HepG2 (cell line): ENCODE results near the gene HSP90AB1. TPM values are rescaled to one million over a fixed set of nuclear protein-coding genes. Genes with fewer than 3 reads are reported as not detected.

ENCODE experiments used
- AKAP8 ChIP-seq: sonication (generic); formaldehyde crosslinking; IDR thresholded peaks from 2 replicates; pipeline ENCODE4 v1.5.1; 2020; ENCODE audit warnings: mild to moderate bottlenecking, missing genetic modification reagents
- CC2D1A ChIP-seq: sonication (generic); formaldehyde crosslinking; IDR thresholded peaks from 2 replicates; pipeline ENCODE4 v1.8.1; 2023; ENCODE audit warnings: mild to moderate bottlenecking, missing genetic modification reagents
- GABPB1 ChIP-seq: IDR thresholded peaks from 2 replicates; pipeline ENCODE4 v1.6.1; 2016; ENCODE audit warnings: mild to moderate bottlenecking, missing genetic modification reagents, moderate library complexity, missing compliant biosample characterization
- HES4 ChIP-seq: sonication (generic); formaldehyde crosslinking; IDR thresholded peaks from 2 replicates; pipeline ENCODE4 v1.9.0; 2021; ENCODE audit warnings: mild to moderate bottlenecking, missing genetic modification reagents, borderline replicate concordance
- LCORL ChIP-seq, 2 experiments: fragments of 450-650 bp in 1 of 2; sonication (generic) in 1 of 2; formaldehyde crosslinking in 1 of 2; IDR thresholded peaks; 2 replicates each; pipeline versions ENCODE4 v1.5.0 to v1.6.1; 2017 to 2020; ENCODE audit warnings: antibody characterized with exemption in 1 of 2, missing genetic modification reagents in 1 of 2
- MXD1 ChIP-seq: sonication (generic); formaldehyde crosslinking; IDR thresholded peaks from 2 replicates; pipeline ENCODE4 v1.4.0; 2020; ENCODE audit warnings: mild to moderate bottlenecking, missing genetic modification reagents
- MXD4 ChIP-seq: IDR thresholded peaks from 2 replicates; pipeline ENCODE4 v1.6.1; 2016; ENCODE audit warnings: mild to moderate bottlenecking, missing biosample characterization, missing genetic modification reagents
- NFIC ChIP-seq: IDR thresholded peaks from 2 replicates; pipeline ENCODE4 v1.6.1; 2012; ENCODE audit warnings: mild to moderate bottlenecking, low read length, inconsistent platforms
- SAFB2 ChIP-seq: sonication (generic); formaldehyde crosslinking; IDR thresholded peaks from 2 replicates; pipeline ENCODE4 v1.5.1; 2020; ENCODE audit warnings: missing genetic modification reagents, low read depth, mild to moderate bottlenecking, borderline replicate concordance
- THAP11 ChIP-seq: IDR thresholded peaks from 2 replicates; pipeline ENCODE4 v1.6.1; 2016; ENCODE audit warnings: missing biosample characterization, missing genetic modification reagents
- THAP8 ChIP-seq: sonication (generic); formaldehyde crosslinking; IDR thresholded peaks from 2 replicates; pipeline ENCODE4 v1.5.1; 2020; ENCODE audit warnings: missing genetic modification reagents, mild to moderate bottlenecking, borderline replicate concordance
- ZFP90 ChIP-seq: sonication (generic); formaldehyde crosslinking; IDR thresholded peaks from 2 replicates; pipeline ENCODE4 v1.8.0; 2022; ENCODE audit warnings: missing genetic modification reagents, mild to moderate bottlenecking, inconsistent platforms, borderline replicate concordance
- ZMYM3 ChIP-seq: sonication (generic); formaldehyde crosslinking; IDR thresholded peaks from 2 replicates; pipeline ENCODE4 v1.5.1; 2020; ENCODE audit warnings: mild to moderate bottlenecking, missing genetic modification reagents
- ZNF451 ChIP-seq: sonication (generic); formaldehyde crosslinking; IDR thresholded peaks from 2 replicates; pipeline ENCODE4 v1.5.0; 2020; ENCODE audit warnings: mild to moderate bottlenecking, missing genetic modification reagents
- ZNF644 ChIP-seq: IDR thresholded peaks from 2 replicates; pipeline ENCODE4 v1.6.1; 2016; ENCODE audit warnings: low read depth
- ZNF891 ChIP-seq: sonication (generic); formaldehyde crosslinking; IDR thresholded peaks from 2 replicates; pipeline ENCODE4 v1.5.0; 2020; ENCODE audit warnings: mild to moderate bottlenecking, missing genetic modification reagents
- polyA plus RNA-seq, 8 experiments: library from polyadenylated mRNA; depleted of rRNA in 3 of 8; stranded (reverse) in 7 of 8; unstranded in 1 of 8; fragments of >200 nt; fragmentation: Illumina TruSeq in 4 of 8; extraction: Trizol in 4 of 8; gene quantifications; 2 replicates each; pipeline versions ENCODE4 v1.2.1 to v1.2.3, GENCODE V29; 2011 to 2016; ENCODE audit warnings: low read depth in 4 of 8, missing spikeins in 1 of 8, mixed read lengths in 1 of 8; ENCODE audit not compliant: insufficient read depth in 1 of 8
- total RNA-seq, 5 experiments: library from RNA; depleted of rRNA; stranded (reverse); fragments of >200 nt; fragmentation: Illumina TruSeq; extraction: Trizol; gene quantifications; 2 replicates each; pipeline ENCODE4 v1.2.3, GENCODE V29; 2016; ENCODE audit warnings: low read depth in 1 of 5
- TF ChIP-seq, protein P1 (sequence below): sonication (generic); formaldehyde crosslinking; IDR thresholded peaks from 2 replicates; pipeline ENCODE4 v1.4.0; 2020; ENCODE audit warnings: mild to moderate bottlenecking, missing genetic modification reagents
- TF ChIP-seq, protein P2 (sequence below): IDR thresholded peaks from 2 replicates; pipeline ENCODE4 v1.6.1; 2012; ENCODE audit warnings: low read length, improper control_type of control experiment
- TF ChIP-seq, protein P3 (sequence below): sonication (generic); formaldehyde crosslinking; IDR thresholded peaks from 2 replicates; pipeline ENCODE4 v1.4.0; 2020; ENCODE audit warnings: missing genetic modification reagents, borderline replicate concordance

The HSP90AB1 gene
- total and polyA plus RNA-seq, 2 of the 13 experiments (the other 11 are each of a cell fraction or from before 2014, with no cell fraction given) = 1,325 to 1,472 TPM

GRCh38 chr6:44217332-44218143 lies 29.4 kb upstream of the HSP90AB1 start (continued):
- TF ChIP-seq MXD4 (CRISPR knock-in tag) = peak; percentile 71; the same call in 1 of the 2 replicates
- TF ChIP-seq THAP11 = 0 out of 2 replicates have a peak, but pooled peaks have one; percentile 24
- 0 out of 2 replicates have a peak, but pooled peaks have one; percentile 31 for TF ChIP-seq ZNF644 (CRISPR knock-in tag)
- peak; percentile 88 for TF ChIP-seq ZNF891 (CRISPR knock-in tag)
- TF ChIP-seq CC2D1A (CRISPR knock-in tag) = no peak; the same call in 1 of the 2 replicates
- TF ChIP-seq, protein P1, sequence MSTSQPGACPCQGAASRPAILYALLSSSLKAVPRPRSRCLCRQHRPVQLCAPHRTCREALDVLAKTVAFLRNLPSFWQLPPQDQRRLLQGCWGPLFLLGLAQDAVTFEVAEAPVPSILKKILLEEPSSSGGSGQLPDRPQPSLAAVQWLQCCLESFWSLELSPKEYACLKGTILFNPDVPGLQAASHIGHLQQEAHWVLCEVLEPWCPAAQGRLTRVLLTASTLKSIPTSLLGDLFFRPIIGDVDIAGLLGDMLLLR (CRISPR knock-in tag) = peak; percentile 74; the same call in 1 of the 2 replicates
- TF ChIP-seq, protein P2, sequence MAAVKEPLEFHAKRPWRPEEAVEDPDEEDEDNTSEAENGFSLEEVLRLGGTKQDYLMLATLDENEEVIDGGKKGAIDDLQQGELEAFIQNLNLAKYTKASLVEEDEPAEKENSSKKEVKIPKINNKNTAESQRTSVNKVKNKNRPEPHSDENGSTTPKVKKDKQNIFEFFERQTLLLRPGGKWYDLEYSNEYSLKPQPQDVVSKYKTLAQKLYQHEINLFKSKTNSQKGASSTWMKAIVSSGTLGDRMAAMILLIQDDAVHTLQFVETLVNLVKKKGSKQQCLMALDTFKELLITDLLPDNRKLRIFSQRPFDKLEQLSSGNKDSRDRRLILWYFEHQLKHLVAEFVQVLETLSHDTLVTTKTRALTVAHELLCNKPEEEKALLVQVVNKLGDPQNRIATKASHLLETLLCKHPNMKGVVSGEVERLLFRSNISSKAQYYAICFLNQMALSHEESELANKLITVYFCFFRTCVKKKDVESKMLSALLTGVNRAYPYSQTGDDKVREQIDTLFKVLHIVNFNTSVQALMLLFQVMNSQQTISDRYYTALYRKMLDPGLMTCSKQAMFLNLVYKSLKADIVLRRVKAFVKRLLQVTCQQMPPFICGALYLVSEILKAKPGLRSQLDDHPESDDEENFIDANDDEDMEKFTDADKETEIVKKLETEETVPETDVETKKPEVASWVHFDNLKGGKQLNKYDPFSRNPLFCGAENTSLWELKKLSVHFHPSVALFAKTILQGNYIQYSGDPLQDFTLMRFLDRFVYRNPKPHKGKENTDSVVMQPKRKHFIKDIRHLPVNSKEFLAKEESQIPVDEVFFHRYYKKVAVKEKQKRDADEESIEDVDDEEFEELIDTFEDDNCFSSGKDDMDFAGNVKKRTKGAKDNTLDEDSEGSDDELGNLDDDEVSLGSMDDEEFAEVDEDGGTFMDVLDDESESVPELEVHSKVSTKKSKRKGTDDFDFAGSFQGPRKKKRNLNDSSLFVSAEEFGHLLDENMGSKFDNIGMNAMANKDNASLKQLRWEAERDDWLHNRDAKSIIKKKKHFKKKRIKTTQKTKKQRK = no peak
- TF ChIP-seq, protein P3, sequence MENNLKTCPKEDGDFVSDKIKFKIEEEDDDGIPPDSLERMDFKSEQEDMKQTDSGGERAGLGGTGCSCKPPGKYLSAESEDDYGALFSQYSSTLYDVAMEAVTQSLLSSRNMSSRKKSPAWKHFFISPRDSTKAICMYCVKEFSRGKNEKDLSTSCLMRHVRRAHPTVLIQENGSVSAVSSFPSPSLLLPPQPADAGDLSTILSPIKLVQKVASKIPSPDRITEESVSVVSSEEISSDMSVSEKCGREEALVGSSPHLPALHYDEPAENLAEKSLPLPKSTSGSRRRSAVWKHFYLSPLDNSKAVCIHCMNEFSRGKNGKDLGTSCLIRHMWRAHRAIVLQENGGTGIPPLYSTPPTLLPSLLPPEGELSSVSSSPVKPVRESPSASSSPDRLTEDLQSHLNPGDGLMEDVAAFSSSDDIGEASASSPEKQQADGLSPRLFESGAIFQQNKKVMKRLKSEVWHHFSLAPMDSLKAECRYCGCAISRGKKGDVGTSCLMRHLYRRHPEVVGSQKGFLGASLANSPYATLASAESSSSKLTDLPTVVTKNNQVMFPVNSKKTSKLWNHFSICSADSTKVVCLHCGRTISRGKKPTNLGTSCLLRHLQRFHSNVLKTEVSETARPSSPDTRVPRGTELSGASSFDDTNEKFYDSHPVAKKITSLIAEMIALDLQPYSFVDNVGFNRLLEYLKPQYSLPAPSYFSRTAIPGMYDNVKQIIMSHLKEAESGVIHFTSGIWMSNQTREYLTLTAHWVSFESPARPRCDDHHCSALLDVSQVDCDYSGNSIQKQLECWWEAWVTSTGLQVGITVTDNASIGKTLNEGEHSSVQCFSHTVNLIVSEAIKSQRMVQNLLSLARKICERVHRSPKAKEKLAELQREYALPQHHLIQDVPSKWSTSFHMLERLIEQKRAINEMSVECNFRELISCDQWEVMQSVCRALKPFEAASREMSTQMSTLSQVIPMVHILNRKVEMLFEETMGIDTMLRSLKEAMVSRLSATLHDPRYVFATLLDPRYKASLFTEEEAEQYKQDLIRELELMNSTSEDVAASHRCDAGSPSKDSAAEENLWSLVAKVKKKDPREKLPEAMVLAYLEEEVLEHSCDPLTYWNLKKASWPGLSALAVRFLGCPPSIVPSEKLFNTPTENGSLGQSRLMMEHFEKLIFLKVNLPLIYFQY (CRISPR knock-in tag) = no peak
- no peak for TF ChIP-seq SAFB2 (CRISPR knock-in tag)
- peak; percentile 28; the same call in 1 of the 2 replicates for TF ChIP-seq ZFP90 (CRISPR knock-in tag)
- no peak for TF ChIP-seq NFIC
- TF ChIP-seq HES4 (CRISPR knock-in tag) = peak; percentile 37; the same call in 1 of the 2 replicates
- TF ChIP-seq MXD1 (CRISPR knock-in tag) = peak; percentile 85
- 0 out of 2 replicates have a peak, but pooled peaks have one; percentile 13 for TF ChIP-seq ZMYM3 (CRISPR knock-in tag)
- peak; percentile 84; the same call in 1 of the 2 replicates for TF ChIP-seq ZNF451 (CRISPR knock-in tag)
- TF ChIP-seq LCORL (IDR thresholded peaks at IDR 0.05) = no peak
- TF ChIP-seq LCORL (CRISPR knock-in tag; IDR thresholded peaks at IDR 0.05) = peak; percentile 46; the same call in 1 of the 2 replicates
- peak; percentile 50; the same call in 1 of the 2 replicates for TF ChIP-seq GABPB1 (CRISPR knock-in tag)
- TF ChIP-seq THAP8 = no peak
- TF ChIP-seq AKAP8 (CRISPR knock-in tag) = 0 out of 2 replicates have a peak, but pooled peaks have one; percentile 35
